Upper lobe of right lung (tissue), 1 donor: ENCODE measurements around the gene MYL5. TPM values are rescaled to one million over a fixed set of nuclear protein-coding genes. Genes with fewer than 3 reads are reported as not detected.
A peak's percentile ranks its signal among the peaks of the same experiment; 100 is the strongest.
"Not testable (repeated sequence)": the region's sequence is repeated elsewhere in the genome, so short reads cannot be mapped to it uniquely, and the experiment has no call there.

Experiments
- ATAC-seq: fragments of 200-7000 bp; cut with Tn5 transposase; one replicate; pipeline ENCODE4 v1.9.1; 2020; ENCODE audit warnings: mild to moderate bottlenecking, moderate library complexity
- DNase-seq: peaks from one replicate; pipeline ENCODE4 v3.0.0-alpha.2; 2020
- H3K27ac ChIP-seq: fragments of 200-600 bp; one replicate; pipeline ENCODE4 v1.8.0; 2022
- H3K27me3 ChIP-seq: fragments of 200-600 bp; one replicate; pipeline ENCODE4 v1.8.0; 2022; ENCODE audit warnings: mild to moderate bottlenecking
- H3K36me3 ChIP-seq: fragments of 200-600 bp; one replicate; pipeline ENCODE4 v1.8.0; 2022
- H3K4me1 ChIP-seq: fragments of 200-600 bp; one replicate; pipeline ENCODE4 v1.8.0; 2022
- H3K4me3 ChIP-seq: fragments of 200-600 bp; one replicate; pipeline ENCODE4 v1.8.0; 2022; ENCODE audit warnings: mild to moderate bottlenecking
- H3K9me3 ChIP-seq: fragments of 200-600 bp; one replicate; pipeline ENCODE4 v1.8.0; 2022
- intact Hi-C: fragments of 100-400 bp; cut with DNase I; formaldehyde crosslinking; loops from one replicate; pipeline ENCODE4 v1.11.0; 2022
- total RNA-seq: library from RNA; stranded (reverse); fragmentation: NEBNext Ultra II Directional; extraction: Animal tissue kit (Norgen Biotek cat#: 25700); gene quantifications from one replicate; pipeline ENCODE4 v1.2.1, GENCODE V29; 2021
- TF ChIP-seq, protein P1 (sequence below): fragments of 200-600 bp; IDR thresholded peaks from one replicate; pipeline ENCODE4 v1.8.0; 2022; ENCODE audit warnings: antibody characterized with exemption
- donor health status: DM: no; HTN: yes; CAD: no; lungs with severe emphysema.

Gene MYL5
- total RNA-seq, 1 donor from 2014 or later = 9.7 TPM

DNA sequence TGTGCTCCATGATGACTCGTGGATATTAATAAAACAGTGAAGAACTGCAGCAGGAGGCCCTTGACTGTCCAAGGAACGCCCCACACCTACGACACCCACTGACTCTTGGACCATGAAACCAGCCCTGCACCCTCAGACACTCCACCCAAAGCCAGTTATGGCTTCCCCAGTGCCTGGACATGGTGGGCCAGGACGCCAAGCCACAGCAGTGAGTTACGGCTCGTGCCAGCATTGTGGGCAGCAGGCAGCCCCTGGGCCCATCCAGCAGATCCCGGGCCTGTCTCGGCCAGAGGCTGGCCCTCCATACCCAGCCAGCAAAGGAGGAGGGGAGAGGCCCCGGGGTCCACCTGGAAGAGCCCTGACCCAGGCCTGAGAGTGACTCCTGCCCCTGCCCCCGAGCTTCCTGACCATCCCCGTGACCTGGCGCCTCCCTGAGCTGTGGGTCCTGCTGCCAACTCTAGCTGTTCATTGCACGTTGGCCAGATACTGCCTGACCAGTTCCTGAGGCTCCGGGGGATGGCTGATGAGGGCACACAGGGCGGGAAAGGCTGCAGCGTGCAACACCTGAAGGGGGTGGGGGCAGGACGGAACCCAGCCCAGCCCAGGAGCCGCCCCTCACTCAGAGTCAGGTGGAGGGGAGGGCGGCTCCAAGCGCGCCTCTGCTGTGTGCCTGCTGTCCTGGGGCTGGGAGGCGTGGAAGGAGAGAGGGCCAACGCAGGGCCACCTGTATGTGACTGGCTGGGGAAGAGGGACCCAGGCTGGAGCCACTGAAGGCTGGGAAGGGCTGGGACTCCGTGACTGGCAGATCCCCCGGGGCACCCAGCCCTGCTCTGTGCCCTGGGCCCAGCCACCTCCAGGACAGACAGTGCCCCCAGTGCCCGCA lies 13.9 kb downstream of the MYL5 start:
- H3K27me3 ChIP-seq = no peaks in the 10 kb centered on the region
- peaks cover 35% of the 10 kb centered on the region for H3K4me1 ChIP-seq
- no peaks in the 10 kb centered on the region for H3K9me3 ChIP-seq
- peak overlapping the region; percentile 88 for H3K27ac ChIP-seq
- peak overlapping the region; percentile 67 for H3K4me3 ChIP-seq
- DNase-seq (peak; percentile 73), ATAC-seq (peak; percentile 26)
- TF ChIP-seq, protein P1, sequence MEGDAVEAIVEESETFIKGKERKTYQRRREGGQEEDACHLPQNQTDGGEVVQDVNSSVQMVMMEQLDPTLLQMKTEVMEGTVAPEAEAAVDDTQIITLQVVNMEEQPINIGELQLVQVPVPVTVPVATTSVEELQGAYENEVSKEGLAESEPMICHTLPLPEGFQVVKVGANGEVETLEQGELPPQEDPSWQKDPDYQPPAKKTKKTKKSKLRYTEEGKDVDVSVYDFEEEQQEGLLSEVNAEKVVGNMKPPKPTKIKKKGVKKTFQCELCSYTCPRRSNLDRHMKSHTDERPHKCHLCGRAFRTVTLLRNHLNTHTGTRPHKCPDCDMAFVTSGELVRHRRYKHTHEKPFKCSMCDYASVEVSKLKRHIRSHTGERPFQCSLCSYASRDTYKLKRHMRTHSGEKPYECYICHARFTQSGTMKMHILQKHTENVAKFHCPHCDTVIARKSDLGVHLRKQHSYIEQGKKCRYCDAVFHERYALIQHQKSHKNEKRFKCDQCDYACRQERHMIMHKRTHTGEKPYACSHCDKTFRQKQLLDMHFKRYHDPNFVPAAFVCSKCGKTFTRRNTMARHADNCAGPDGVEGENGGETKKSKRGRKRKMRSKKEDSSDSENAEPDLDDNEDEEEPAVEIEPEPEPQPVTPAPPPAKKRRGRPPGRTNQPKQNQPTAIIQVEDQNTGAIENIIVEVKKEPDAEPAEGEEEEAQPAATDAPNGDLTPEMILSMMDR = no peak
- intact Hi-C loops = no loop called here
- H3K36me3 ChIP-seq = no peaks in the 10 kb centered on the region

DNA sequence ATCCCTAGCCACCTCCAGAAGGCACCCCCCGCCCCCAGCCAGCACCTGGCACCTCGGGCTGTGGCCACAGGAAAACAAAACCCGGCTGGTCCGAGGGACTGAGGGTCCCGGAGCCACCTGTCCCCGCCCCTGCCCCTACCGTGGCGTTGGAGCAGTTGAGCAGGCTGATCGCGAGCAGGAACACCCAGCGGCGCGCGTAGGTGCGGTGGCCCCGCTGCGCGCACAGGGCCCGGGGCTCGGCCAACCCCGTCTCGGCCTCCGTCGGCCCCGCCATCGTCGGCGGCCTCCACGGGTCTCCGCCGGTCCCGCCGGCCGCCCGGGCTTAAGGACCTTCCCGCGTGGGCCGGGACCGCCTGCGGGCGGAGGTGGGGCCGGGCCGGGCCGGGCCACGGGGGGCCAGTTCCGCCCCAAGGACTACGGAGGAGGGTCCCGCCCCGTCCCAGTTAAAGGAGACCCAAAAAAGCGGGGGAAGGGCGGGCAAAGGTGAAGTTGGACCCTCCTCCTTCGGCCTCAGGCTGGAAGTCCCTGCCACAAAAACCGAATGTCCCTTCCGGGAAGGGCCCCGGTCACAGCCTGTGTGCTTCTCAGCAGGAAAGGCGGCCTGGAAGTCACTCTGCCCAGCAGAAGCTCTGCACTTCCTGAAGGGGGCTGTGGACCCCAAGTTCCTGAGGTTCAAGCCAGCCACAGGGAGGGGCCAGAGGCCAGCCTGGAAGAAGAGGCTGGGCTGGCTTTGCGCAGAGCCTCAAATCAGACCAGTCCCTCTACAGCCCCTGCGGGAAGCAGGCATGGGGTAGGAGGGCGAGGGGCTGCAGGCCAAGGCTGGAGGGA lies 14.7 kb downstream of the MYL5 start, which contains the start of gene SLC49A3:
SLC49A3 (minus strand) TSS at position 298 of the 828 bp plus-strand sequence; CDS start at position 274, 24 bp downstream.
- Histone ChIP-seq H3K4me1 (peaks cover 28% of the 10 kb centered on the region), H3K4me3 (peak within 1 kb of the TSS; percentile 67), H3K27me3 (no peaks in the 10 kb centered on the region), H3K36me3 (no peaks in the 10 kb centered on the region), H3K27ac (peak within 1 kb of the TSS; percentile 88), H3K9me3 (no peaks in the 10 kb centered on the region)
- DNase-seq = peak; percentile 80
- intact Hi-C loops = no loop called here
- ATAC-seq = peak; percentile 53
- TF ChIP-seq, protein P1 = peak; percentile 2

DNA sequence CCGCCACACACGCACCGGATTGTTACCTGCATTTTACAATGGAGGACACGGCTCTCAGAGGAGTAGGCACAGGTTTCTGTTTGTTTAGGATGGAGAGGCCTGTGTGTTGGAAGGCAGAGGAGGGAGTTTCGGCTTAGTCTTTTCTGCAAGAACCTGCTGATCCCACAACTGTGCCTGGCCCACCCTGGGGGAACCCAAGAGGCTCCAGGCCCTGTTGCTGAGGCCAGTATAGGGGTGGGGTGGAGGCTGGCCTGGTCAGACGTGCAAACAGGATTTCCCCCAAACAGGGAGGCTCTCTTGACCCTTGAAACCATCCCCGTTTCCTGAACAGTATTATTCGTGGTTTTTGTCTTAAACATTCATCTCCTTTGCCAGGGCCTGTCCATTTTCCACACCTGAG lies 15.4 kb downstream of the MYL5 start:
- H3K4me3 ChIP-seq = peak overlapping the region; percentile 67
- TF ChIP-seq, protein P1 = no peak
- peak overlapping the region; percentile 88 for H3K27ac ChIP-seq
- H3K36me3 ChIP-seq = no peaks in the 10 kb centered on the region
- DNase-seq (no peak), ATAC-seq (no peak)
- intact Hi-C loops = no loop called here
- H3K27me3 ChIP-seq = no peaks in the 10 kb centered on the region
- no peaks in the 10 kb centered on the region for H3K9me3 ChIP-seq
- H3K4me1 ChIP-seq = peaks cover 28% of the 10 kb centered on the region

DNA sequence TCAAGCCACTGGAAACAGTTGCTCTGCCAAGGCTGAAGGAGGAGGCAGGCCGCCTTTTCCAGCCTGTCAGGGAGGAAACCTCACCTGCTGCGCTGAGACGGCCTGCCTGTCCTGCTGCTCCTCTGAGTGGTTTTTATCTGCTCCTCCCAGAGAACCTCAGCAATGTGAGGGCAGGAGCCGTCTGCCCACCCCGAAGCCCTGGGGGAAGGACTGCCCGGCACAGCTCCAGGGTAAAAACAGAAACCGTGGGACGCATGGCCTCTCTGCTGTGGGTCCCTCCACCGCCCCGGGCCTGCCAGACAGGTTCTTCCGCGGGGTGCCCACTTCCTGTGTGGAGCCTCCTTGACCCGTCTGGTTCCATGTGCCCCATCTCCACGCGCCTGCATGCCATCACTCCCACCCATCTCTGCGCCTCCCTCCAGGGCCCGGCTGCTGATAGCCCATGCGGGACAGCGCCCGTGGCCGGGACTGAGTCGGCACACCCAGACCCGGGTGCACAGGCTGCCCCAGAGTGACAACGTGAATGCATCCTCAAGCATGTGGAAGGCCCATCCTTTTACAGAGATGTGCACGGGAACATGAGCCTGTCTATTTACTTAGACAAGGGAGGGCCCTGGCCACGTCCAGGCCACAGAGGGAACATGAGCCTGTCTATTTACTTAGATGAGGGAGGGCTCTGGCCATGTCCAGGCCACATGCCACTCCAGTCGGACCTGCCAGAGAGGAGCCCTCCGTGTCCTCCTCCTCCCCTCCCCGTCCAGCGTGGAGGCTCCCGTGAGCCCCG lies 18.6 kb downstream of the MYL5 start:
- Histone ChIP-seq H3K36me3 (no peaks in the 10 kb centered on the region), H3K27me3 (no peaks in the 10 kb centered on the region), H3K27ac (no peak overlapping the region), H3K9me3 (no peaks in the 10 kb centered on the region), H3K4me1 (peaks cover 17% of the 10 kb centered on the region), H3K4me3 (no peak overlapping the region)
- DNase-seq = no peak
- intact Hi-C loops = no loop called here
- no peak for ATAC-seq
- TF ChIP-seq, protein P1 = no peak

DNA sequence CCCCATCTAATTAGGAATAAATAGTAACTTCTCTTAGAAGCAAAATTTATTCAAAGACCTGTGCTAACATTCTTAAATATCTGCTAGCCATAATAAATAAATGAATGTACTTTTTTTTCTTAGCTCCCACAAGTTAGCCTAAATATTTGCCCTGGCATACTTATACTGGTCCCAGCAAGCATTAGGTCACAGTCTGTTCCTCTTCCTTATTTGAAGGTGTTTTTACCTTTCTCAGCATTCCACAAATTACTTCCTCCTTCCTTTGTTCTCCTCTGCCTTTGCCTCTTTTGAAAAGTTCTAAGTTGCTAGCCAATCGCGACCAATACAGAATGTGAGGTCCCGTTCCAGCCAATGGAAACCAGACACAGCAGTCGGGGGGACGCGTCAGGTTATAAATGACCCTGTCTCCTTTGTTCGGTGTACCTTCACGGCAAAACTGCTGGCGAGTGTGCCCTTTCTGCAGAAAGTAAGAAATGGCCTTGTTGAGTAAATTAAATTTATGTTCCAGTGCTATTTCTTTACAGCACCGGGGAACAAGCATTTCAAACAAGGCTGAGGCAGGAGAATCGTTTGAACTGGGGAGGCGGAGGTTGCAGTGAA lies 20.1 kb downstream of the MYL5 start:
- ATAC-seq, H3K9me3 ChIP-seq, intact Hi-C loops, H3K4me3 ChIP-seq, H3K27me3 ChIP-seq, DNase-seq, H3K36me3 ChIP-seq, H3K27ac ChIP-seq: not testable (repeated sequence)
- H3K4me1 ChIP-seq = peaks cover 12% of the 10 kb centered on the region
